Activated CD4-positive, alpha-beta memory T cell treated with anti-CD3 and anti-CD28 coated beads, Interleukin-2, amount 10 ng/mL, durations not matched to agents 7 days and 5 days (primary cell): ENCODE measurements around the gene OR11A1. TPM values are rescaled to one million over a fixed set of nuclear protein-coding genes. Genes with fewer than 3 reads are reported as not detected.

Experiments
- CTCF ChIA-PET: fragments of 350-600 bp; sonication (Branson Sonifier 250); formaldehyde crosslinking; loops from one replicate; lab custom pipeline; 2021; ENCODE audit warnings: antibody characterized with exemption, inconsistent platforms; lab: Charles Lee
- POLR2A ChIA-PET: fragments of 350-600 bp; sonication (Branson Sonifier 250); formaldehyde crosslinking; loops from one replicate; lab custom pipeline; 2021; ENCODE audit warnings: antibody characterized with exemption; lab: Charles Lee
- DNase-seq: peaks from one replicate; pipeline ENCODE4 v3.0.0-alpha.2; 2020
- H3K27ac Mint-ChIP-seq: one replicate; pipeline ENCODE4 v1.8.0; 2021; ENCODE audit warnings: mild to moderate bottlenecking, mixed read lengths
- H3K27me3 Mint-ChIP-seq: one replicate; pipeline ENCODE4 v1.8.0; 2021; ENCODE audit warnings: mixed read lengths
- H3K36me3 Mint-ChIP-seq: one replicate; pipeline ENCODE4 v1.8.0; 2021; ENCODE audit warnings: low read depth, mixed read lengths
- H3K4me1 Mint-ChIP-seq: one replicate; pipeline ENCODE4 v1.8.0; 2021; ENCODE audit warnings: mixed read lengths
- H3K4me3 Mint-ChIP-seq: one replicate; pipeline ENCODE4 v1.8.0; 2021; ENCODE audit warnings: mild to moderate bottlenecking, mixed read lengths
- H3K9me3 Mint-ChIP-seq: one replicate; pipeline ENCODE4 v1.8.0; 2021; ENCODE audit warnings: mixed read lengths
- total RNA-seq, 2 experiments: library from RNA; stranded (reverse); gene quantifications; one replicate each; pipeline ENCODE4 v1.2.3, GENCODE V29; 2021

The OR11A1 gene
- total RNA-seq, 2 experiments from 2014 or later: not detected

- ChIA-PET CTCF (no interaction called here), POLR2A (no interaction called here)
- Mint-ChIP-seq H3K9me3 (no peaks in the 10 kb centered on the region), H3K4me1 (no peaks in the 10 kb centered on the region), H3K36me3 (no peaks in the 10 kb centered on the region), H3K27me3 (peaks cover 11% of the 10 kb centered on the region), H3K27ac (no peak overlapping the region), H3K4me3 (no peak overlapping the region)
- no peak for DNase-seq
Observed at GRCh38 chr6:29490552-29490951, 33.7 kb upstream of the OR11A1 start.

DNA sequence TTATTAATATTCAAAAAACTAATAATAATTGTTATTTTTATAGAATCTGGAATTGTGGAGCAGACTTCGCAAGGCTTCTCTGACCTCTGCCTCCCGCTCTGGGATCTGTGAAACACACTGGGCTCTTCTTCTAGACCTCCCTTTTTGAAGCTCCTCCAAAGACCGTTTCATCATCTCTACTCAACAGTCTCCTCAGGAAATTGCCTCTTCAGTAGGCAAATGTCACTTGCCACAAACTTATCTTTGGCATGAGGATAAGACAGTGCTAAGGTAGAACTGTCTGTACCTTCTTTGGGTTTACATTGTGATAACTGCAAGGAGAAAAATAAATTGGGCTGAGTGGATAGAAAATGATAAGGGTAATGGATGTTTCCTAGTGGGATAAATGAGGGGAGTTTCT lies 33.2 kb upstream of the OR11A1 start:
- no peak for DNase-seq
- no peaks in the 10 kb centered on the region for H3K9me3 Mint-ChIP-seq
- H3K27me3 Mint-ChIP-seq: peaks cover 8% of the 10 kb centered on the region
- no peaks in the 10 kb centered on the region for H3K36me3 Mint-ChIP-seq
- no peaks in the 10 kb centered on the region for H3K4me1 Mint-ChIP-seq
- H3K27ac Mint-ChIP-seq: no peak overlapping the region
- no peak overlapping the region for H3K4me3 Mint-ChIP-seq
- CTCF ChIA-PET: no interaction called here
- POLR2A ChIA-PET: no interaction called here

DNA sequence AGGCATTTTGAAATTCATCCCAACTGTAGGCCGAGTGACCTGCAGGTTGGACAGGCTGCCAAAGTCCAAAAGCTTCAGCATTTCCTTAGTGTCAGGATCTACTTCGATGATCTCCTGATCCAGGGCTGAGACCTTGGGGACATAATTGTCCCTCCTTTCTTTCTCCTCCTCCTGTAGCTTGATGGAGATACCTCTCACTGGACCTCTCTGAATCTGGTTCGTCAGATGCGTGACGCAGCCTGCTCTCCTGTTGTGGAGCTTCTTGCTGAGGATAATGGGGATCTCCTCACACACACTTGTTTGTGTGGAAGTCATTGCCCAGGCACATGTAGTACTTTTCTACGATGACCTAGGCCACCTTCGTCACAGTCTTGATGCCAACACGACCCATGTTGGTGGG lies 32.4 kb upstream of the OR11A1 start:
- Mint-ChIP-seq H3K9me3 (no peaks in the 10 kb centered on the region), H3K4me3 (no peak overlapping the region), H3K27ac (no peak overlapping the region), H3K36me3 (no peaks in the 10 kb centered on the region), H3K27me3 (peaks cover 3% of the 10 kb centered on the region), H3K4me1 (no peaks in the 10 kb centered on the region)
- no peak for DNase-seq
- ChIA-PET CTCF (interaction anchor here (0.8 kb wide), 1 partner anchor 652 kb away, joined by 3 read pairs; no protein-coding TSS in a partner anchor), POLR2A (no interaction called here)

DNA sequence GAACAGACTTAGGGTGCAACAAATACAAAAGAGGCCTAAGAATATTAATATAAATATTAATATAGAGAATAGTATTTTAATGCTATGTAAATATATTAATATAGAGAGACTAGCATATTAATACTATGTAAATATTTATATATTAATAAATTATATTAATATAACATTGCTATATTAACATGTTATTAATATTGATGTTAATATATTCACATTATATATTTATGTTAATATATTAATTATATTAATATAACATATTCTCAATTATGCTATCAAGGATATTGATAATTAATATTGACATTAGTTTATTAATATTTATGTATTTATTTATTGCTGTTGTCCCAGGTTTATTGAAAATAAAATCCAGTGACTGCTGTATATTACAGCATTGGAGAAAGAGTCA lies 32.0 kb upstream of the OR11A1 start:
- no peaks in the 10 kb centered on the region for H3K4me1 Mint-ChIP-seq
- H3K4me3 Mint-ChIP-seq: no peak overlapping the region
- no peaks in the 10 kb centered on the region for H3K9me3 Mint-ChIP-seq
- CTCF ChIA-PET: interaction anchor here (0.8 kb wide), 1 partner anchor 651 kb away, joined by 3 read pairs; no protein-coding TSS in a partner anchor
- H3K27me3 Mint-ChIP-seq: peaks cover 3% of the 10 kb centered on the region
- H3K36me3 Mint-ChIP-seq: no peaks in the 10 kb centered on the region
- no peak overlapping the region for H3K27ac Mint-ChIP-seq
- no peak for DNase-seq
- POLR2A ChIA-PET: no interaction called here

- no peaks in the 10 kb centered on the region for H3K4me1 Mint-ChIP-seq
- ChIA-PET CTCF (no interaction called here), POLR2A (no interaction called here)
- H3K36me3 Mint-ChIP-seq: no peaks in the 10 kb centered on the region
- no peak for DNase-seq
- no peak within 1 kb of the TSS for H3K27ac Mint-ChIP-seq
- no peaks in the 10 kb centered on the region for H3K9me3 Mint-ChIP-seq
- no peak within 1 kb of the TSS for H3K4me3 Mint-ChIP-seq
- H3K27me3 Mint-ChIP-seq: peaks cover 3% of the 10 kb centered on the region
Observed at GRCh38 chr6:29487660-29488059, 30.8 kb upstream of the OR11A1 start, which contains the start of gene MAS1L. Gene MAS1L (minus strand): TSS chr6:29487956. CDS start chr6:29487902, 54 bp downstream.

DNA sequence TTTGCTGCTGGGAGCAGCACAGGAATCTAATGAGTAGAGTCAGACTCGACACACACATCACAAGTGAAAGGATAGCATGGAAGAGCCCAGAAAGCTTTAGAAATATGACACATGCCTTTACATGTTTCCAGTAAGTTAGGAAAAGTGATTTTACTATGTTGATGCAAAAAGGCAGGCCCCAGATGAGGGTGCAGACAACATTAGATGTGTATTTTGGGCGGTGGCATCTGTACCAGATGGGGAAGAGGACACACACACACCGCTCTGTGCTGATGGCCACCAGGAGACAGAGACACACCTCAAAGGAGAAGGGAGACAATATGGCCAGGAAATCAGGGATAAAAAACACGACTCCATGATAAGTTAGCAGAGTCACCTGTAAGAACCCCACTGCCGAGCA lies 30.3 kb upstream of the OR11A1 start:
- Mint-ChIP-seq H3K4me3 (no peak overlapping the region), H3K4me1 (no peaks in the 10 kb centered on the region), H3K36me3 (no peaks in the 10 kb centered on the region), H3K9me3 (no peaks in the 10 kb centered on the region), H3K27ac (no peak overlapping the region), H3K27me3 (peaks cover 3% of the 10 kb centered on the region)
- no peak for DNase-seq
- ChIA-PET CTCF (no interaction called here), POLR2A (no interaction called here)

- no peak for DNase-seq
- Mint-ChIP-seq H3K4me1 (no peaks in the 10 kb centered on the region), H3K27me3 (peaks cover 4% of the 10 kb centered on the region), H3K4me3 (no peak overlapping the region), H3K27ac (no peak overlapping the region), H3K36me3 (no peaks in the 10 kb centered on the region), H3K9me3 (no peaks in the 10 kb centered on the region)
- CTCF ChIA-PET: no interaction called here
- POLR2A ChIA-PET: no interaction called here
Observed at GRCh38 chr6:29486577-29486976, 29.7 kb upstream of the OR11A1 start.

DNA sequence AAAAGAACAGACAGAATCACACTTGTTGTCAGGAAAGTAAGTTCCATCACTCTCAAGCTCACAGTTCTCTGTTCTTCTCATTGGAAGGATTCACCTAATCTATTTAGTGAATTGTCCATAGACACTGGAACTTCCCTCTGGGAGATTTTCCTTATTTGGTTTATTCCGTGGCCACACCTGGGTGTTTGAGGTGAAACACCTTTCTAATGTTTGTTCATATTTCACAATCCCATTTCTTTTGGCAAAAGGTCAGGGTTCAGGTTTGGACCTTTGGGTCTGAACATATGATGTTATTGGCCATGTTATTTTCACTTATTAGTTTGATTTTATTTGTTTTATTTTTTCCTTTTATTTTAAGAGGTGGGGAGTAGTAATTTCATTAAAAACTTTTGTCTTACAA lies 26.9 kb upstream of the OR11A1 start:
- DNase-seq: no peak
- no peak overlapping the region for H3K4me3 Mint-ChIP-seq
- CTCF ChIA-PET: no interaction called here
- H3K9me3 Mint-ChIP-seq: no peaks in the 10 kb centered on the region
- no peaks in the 10 kb centered on the region for H3K36me3 Mint-ChIP-seq
- H3K27ac Mint-ChIP-seq: no peak overlapping the region
- H3K4me1 Mint-ChIP-seq: no peaks in the 10 kb centered on the region
- peaks cover 6% of the 10 kb centered on the region for H3K27me3 Mint-ChIP-seq
- POLR2A ChIA-PET: no interaction called here

- ChIA-PET POLR2A (no interaction called here), CTCF (no interaction called here)
- H3K27ac Mint-ChIP-seq: no peak overlapping the region
- DNase-seq: no peak
- H3K36me3 Mint-ChIP-seq: no peaks in the 10 kb centered on the region
- H3K9me3 Mint-ChIP-seq: no peaks in the 10 kb centered on the region
- H3K27me3 Mint-ChIP-seq: peaks cover 6% of the 10 kb centered on the region
- no peak overlapping the region for H3K4me3 Mint-ChIP-seq
- H3K4me1 Mint-ChIP-seq: no peaks in the 10 kb centered on the region
Observed at GRCh38 chr6:29483186-29483585, 26.3 kb upstream of the OR11A1 start.

DNA sequence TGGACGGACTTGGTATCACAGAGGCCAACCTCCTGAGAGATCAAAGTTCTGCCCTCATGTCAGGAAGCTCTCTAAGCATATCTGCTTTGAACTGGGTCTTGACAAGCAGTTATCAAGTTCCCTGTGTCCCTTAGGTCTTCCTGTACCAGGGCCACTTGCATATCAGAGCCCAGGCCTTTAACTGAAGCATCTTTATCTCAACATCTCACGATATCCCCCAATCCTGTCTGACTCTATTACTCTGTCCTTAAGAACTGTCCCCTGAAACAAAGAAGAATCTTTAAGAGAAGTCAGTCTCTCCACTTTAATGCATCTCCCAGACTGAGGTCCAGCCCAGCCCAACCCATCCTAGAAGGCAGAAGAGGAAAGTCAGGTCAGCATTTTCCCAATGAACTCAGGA lies 22.7 kb upstream of the OR11A1 start:
- Mint-ChIP-seq H3K9me3 (no peaks in the 10 kb centered on the region), H3K4me1 (no peaks in the 10 kb centered on the region), H3K27ac (no peak overlapping the region), H3K36me3 (no peaks in the 10 kb centered on the region), H3K27me3 (peaks cover 3% of the 10 kb centered on the region), H3K4me3 (no peak overlapping the region)
- no peak for DNase-seq
- ChIA-PET POLR2A (no interaction called here), CTCF (no interaction called here)

GRCh38 chr6:29478740-29479139 lies 21.9 kb upstream of the OR11A1 start:
- no peak for DNase-seq
- Mint-ChIP-seq H3K36me3 (no peaks in the 10 kb centered on the region), H3K4me3 (no peak overlapping the region), H3K27me3 (peaks cover 3% of the 10 kb centered on the region), H3K4me1 (no peaks in the 10 kb centered on the region), H3K27ac (no peak overlapping the region), H3K9me3 (no peaks in the 10 kb centered on the region)
- ChIA-PET CTCF (no interaction called here), POLR2A (no interaction called here)

- CTCF ChIA-PET: no interaction called here
- Mint-ChIP-seq H3K27me3 (peaks cover 3% of the 10 kb centered on the region), H3K4me1 (no peaks in the 10 kb centered on the region), H3K9me3 (no peaks in the 10 kb centered on the region), H3K27ac (no peak overlapping the region), H3K4me3 (no peak overlapping the region), H3K36me3 (no peaks in the 10 kb centered on the region)
- DNase-seq: no peak
- POLR2A ChIA-PET: interaction anchor here (0.9 kb wide), 1 partner anchor 22 kb away, joined by 3 read pairs; the partner anchor contains the start of genes OR11A1 and OR2H1
Observed at GRCh38 chr6:29477923-29478450, 21.1 kb upstream of the OR11A1 start.

DNA sequence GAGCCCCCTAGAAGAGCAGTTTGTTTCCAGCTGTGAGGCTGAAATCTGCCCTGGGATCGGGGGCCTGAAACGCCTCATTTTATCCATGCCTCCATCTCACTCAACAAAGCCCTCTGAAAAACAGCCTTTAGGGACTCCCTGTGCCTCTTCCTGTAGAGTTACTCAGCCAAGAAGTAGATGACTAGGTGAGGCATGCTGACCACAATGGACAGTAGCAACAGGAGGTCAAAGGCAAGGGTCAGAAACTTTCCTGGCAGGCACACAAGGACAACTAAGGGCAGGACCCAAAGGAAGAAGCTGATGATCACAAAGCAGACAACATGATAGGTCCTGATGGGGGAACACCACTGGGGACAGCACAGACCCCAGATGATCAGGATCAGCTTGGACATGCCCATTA lies 18.1 kb upstream of the OR11A1 start:
- ChIA-PET POLR2A (no interaction called here), CTCF (no interaction called here)
- H3K4me1 Mint-ChIP-seq: no peaks in the 10 kb centered on the region
- H3K9me3 Mint-ChIP-seq: no peaks in the 10 kb centered on the region
- no peak for DNase-seq
- H3K4me3 Mint-ChIP-seq: no peak overlapping the region
- no peaks in the 10 kb centered on the region for H3K27me3 Mint-ChIP-seq
- no peaks in the 10 kb centered on the region for H3K36me3 Mint-ChIP-seq
- H3K27ac Mint-ChIP-seq: no peak overlapping the region

DNA sequence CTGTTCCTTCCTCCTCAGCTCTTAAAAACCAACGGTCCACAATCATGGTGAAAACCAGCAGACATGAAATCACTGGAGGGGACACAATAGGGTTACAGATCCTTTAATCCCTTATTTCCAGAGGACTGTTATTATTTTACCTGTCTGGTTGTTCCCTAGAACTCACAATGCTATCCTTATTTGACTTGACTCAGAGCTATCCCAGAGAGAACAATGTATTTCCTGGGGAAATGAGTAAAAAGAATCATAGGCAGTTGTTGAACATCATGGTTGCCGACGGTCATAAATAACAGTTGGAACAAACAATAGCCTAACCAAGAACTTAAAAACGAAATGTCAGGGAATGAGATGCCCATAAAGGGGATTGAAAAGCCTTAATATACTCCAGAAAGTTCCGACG lies 9.4 kb upstream of the OR11A1 start:
- no peaks in the 10 kb centered on the region for H3K36me3 Mint-ChIP-seq
- POLR2A ChIA-PET: interaction anchor here (0.7 kb wide), 1 partner anchor 145 kb away, joined by 3 read pairs; no protein-coding TSS in a partner anchor
- H3K4me1 Mint-ChIP-seq: no peaks in the 10 kb centered on the region
- H3K9me3 Mint-ChIP-seq: no peaks in the 10 kb centered on the region
- CTCF ChIA-PET: no interaction called here
- H3K4me3 Mint-ChIP-seq: no peak overlapping the region
- peaks cover 9% of the 10 kb centered on the region for H3K27me3 Mint-ChIP-seq
- DNase-seq: no peak
- no peak overlapping the region for H3K27ac Mint-ChIP-seq
